ENCODE results near the gene LMBRD1. TPM values are rescaled to one million over a fixed set of nuclear protein-coding genes. Genes with fewer than 3 reads are reported as not detected.

LMBRD1 gene
- total RNA-seq, 4 donors from 2014 or later = 52.9 to 116 (median 80.0) TPM

DNA sequence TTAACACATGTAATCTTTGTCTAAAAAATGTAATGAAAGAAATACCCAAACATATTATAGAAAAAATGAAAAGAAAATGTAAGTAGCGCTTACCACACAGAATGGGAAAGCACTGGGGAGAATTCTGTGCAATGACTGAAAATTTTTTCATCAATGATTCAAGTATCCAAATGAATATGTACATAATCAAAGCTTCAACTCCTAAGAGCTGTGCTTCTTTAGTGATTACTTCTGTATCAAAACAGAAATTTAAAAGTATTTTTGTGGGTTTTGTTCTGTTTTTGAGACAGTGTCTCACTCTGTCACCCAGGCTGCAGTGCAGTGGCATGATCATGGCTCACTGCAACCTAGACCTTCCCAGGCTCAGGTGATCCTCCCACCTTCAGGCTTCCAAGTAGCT, 13.7 kb downstream of the LMBRD1 start:
- TF ChIP-seq, protein P1, sequence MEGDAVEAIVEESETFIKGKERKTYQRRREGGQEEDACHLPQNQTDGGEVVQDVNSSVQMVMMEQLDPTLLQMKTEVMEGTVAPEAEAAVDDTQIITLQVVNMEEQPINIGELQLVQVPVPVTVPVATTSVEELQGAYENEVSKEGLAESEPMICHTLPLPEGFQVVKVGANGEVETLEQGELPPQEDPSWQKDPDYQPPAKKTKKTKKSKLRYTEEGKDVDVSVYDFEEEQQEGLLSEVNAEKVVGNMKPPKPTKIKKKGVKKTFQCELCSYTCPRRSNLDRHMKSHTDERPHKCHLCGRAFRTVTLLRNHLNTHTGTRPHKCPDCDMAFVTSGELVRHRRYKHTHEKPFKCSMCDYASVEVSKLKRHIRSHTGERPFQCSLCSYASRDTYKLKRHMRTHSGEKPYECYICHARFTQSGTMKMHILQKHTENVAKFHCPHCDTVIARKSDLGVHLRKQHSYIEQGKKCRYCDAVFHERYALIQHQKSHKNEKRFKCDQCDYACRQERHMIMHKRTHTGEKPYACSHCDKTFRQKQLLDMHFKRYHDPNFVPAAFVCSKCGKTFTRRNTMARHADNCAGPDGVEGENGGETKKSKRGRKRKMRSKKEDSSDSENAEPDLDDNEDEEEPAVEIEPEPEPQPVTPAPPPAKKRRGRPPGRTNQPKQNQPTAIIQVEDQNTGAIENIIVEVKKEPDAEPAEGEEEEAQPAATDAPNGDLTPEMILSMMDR (IDR thresholded peaks at IDR 0.05; ENCODE audit: low read depth) = no peak

DNA sequence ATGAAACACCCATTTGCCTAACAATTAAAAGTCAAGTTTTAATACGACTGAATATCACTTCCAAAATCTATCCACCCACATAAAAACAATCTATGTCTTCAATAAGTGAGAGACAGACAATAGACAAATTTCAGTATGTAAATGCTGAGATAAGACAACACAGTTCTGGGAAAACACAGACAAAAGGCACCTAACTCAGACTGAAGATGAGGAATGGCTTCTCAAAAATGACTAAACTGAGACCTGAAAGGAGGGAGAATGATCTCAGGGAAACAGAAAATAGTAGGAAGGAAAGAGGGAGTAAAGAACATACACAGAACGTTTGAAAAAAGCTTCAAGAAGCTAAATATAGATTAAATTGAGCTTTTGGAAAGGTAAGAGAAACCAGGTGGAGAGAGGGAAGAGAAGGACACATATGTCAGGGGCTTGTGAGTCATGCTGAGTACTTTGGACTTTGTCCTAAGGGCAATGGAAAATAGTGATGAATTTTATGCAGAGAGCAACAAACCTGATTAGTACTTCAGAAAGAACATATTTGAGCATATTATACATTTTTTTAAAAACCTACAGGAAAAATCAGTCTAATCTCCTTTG, 16.1 kb downstream of the LMBRD1 start:
- TF ChIP-seq, protein P1 (IDR thresholded peaks at IDR 0.05; ENCODE audit: low read depth) = no peak

DNA sequence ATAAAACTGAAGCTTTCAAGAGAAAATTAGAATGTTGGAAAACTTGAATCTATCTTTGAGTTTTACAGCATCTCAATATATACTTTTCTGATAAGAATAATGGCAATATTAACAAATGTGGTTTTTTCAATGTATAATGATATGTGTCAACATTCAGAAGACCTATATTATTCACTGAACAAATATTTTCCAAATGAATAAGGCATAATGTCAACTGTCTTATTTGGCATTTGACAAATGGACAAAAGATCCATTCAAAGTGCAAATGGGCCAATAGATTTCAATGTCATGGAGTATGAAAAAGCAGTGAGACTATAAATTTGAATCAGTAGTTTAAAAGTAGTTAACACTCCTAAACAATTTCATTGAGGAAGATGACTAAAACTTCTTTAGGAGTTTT, 20.9 kb downstream of the LMBRD1 start:
- TF ChIP-seq, protein P1 (IDR thresholded peaks at IDR 0.05; ENCODE audit: low read depth) = no peak

DNA sequence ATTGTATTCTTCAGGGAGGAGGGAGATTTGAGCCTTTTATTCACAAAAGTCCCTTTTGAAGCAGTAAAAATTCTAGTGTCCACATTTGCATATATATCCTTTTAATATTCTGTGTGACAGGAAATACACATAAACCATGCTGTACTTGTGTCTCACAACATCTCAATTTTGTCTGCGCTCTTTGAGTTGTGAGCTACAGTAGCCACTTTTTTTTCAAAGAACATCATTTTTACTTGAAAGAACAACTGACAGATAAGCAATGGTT, 21.3 kb downstream of the LMBRD1 start:
- TF ChIP-seq, protein P1 (IDR thresholded peaks at IDR 0.05; ENCODE audit: low read depth) = no peak

DNA sequence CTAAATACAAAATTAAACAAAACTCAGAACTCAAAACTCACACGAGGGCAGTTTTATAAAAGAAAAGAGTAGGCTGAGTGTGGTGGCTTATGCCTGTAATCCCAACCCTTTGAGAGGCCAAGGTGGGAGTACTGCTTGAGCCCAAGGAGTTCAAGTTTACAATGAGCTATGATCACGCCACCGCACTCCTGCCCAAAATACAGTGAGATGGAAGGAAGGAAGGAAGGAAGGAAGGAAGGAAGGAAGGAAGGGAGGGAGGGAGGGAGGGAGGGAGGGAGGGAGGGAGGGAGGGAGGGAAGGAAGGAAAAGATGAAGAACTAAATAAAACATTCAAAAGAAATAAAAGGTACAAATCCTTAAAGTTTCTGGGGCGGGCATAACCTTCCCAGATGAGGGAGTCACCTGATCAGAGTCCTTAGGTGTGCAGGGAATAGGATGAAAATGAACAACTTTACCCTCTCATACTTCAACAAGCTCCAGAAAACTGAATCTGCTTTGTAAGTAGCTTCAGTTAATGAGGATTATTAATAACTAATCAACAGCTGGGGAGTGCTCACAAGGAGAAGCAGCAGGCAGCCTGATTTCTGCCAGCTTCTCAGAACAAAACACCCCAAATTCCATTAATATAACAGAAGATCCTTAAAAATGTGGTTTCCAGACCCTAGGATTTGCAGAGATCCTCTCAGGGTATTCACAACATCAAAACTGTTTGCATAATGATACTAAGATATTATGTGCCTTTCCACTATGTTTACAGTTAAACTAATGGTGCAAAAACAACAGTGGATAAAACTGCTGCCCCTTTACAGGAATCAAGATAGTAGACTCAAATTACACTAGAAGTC, 21.8 kb downstream of the LMBRD1 start:
- TF ChIP-seq, protein P1 (IDR thresholded peaks at IDR 0.05; ENCODE audit: low read depth) = no peak

DNA sequence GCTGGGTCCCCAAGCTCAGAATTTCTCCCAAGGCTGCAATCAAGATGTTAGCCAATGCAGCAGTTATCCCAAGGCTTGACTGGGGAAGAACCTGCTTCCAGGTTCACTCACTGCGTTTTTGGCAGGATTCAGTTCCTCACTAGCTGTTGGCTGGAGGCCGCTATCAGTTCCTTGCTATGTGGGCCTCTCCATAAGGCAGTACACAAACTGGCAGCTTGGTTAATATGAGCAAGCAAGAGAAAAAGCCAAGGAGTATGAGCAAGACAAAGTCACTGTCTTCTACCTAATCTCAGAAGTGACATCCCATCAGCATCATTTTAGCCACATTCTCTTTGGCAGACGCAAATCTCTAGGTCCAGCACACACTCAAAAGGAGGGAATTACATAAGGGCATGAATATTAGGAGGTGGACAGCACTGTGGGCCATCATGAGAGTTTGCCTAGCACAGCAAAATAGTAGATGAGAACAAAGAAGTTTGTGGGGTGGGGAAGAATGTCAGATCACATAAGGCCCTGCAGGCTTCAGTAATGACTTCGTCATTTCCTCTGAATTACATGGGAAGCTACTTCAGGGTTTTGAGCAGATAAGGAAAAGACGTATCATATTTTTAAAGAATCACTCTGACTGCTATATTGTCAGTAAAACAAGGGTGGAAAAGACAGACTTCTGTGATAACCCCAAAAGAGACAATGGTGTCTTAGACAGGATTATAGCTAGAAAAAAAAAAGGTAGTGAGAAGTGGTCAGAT, 25.5 kb downstream of the LMBRD1 start:
- TF ChIP-seq, protein P1 (IDR thresholded peaks at IDR 0.05; ENCODE audit: low read depth) = no peak

DNA sequence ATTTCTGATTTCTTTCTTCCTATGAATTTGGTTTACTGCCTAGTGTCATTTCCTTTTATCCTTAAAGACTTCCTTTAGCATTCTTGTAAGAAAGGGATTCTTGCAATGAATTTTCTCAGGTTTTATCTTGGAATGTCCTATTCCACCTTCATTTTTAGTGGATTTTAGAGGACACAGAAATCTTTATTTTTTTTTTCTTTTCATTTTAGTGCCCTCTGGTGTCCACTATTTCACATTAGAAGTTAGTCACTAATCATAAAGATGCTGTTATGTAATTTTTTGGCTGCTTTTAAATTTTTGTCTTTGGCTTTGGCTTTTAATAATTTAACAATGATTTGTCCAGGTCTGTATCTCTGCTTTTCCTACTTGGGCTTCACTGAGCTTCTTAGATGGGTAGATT, 28.1 kb downstream of the LMBRD1 start:
- TF ChIP-seq, protein P1 (IDR thresholded peaks at IDR 0.05; ENCODE audit: low read depth) = no peak

Measured in subcutaneous adipose tissue (tissue), 4 donors.